Measurements from ENCODE around the gene PRR27. TPM values are rescaled to one million over a fixed set of nuclear protein-coding genes. Genes with fewer than 3 reads are reported as not detected.

The PRR27 gene
- total RNA-seq, 6 experiments from 2014 or later: not detected

DNA sequence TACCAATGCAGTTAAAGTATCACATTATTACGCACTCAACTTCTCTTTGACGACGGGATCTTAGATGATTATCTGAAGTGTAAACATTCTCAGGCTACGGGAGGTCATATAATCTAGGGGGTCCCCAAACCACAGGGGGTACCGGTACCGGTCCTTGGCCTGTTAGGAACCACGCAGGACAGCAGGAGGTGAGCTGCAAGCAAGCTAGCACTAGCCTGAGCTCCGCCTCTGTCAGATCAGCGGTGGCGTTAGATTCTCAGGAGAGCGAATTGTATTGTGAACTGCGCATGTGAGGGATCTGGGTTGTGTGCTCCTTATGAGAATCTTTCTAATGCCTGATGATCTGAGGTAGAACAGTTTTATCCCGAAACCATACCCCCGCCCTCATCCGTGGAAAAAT is 20.6 kb upstream of the PRR27 start:
- no peak overlapping the region for H3K27ac ChIP-seq
- intact Hi-C loops (cut with DNase I): no loop called here
- H3K4me1 ChIP-seq: no peaks in the 10 kb centered on the region
- no peaks in the 10 kb centered on the region for H3K9me3 ChIP-seq
- ATAC-seq (no peak), DNase-seq (no peak)
- H3K4me3 ChIP-seq: no peak overlapping the region
- 65% methylated on average over 12 of the region's 15 CpGs for WGBS (ENCODE audit: insufficient coverage, low coverage, low lambda C conversion rate, missing lambda C conversion rate)
- no peak for TF ChIP-seq POLR2A (IDR thresholded peaks at IDR 0.05)
- TF ChIP-seq, protein P1, sequence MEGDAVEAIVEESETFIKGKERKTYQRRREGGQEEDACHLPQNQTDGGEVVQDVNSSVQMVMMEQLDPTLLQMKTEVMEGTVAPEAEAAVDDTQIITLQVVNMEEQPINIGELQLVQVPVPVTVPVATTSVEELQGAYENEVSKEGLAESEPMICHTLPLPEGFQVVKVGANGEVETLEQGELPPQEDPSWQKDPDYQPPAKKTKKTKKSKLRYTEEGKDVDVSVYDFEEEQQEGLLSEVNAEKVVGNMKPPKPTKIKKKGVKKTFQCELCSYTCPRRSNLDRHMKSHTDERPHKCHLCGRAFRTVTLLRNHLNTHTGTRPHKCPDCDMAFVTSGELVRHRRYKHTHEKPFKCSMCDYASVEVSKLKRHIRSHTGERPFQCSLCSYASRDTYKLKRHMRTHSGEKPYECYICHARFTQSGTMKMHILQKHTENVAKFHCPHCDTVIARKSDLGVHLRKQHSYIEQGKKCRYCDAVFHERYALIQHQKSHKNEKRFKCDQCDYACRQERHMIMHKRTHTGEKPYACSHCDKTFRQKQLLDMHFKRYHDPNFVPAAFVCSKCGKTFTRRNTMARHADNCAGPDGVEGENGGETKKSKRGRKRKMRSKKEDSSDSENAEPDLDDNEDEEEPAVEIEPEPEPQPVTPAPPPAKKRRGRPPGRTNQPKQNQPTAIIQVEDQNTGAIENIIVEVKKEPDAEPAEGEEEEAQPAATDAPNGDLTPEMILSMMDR (IDR thresholded peaks at IDR 0.05): no peak
- H3K36me3 ChIP-seq: no peaks in the 10 kb centered on the region
- no peaks in the 10 kb centered on the region for H3K27me3 ChIP-seq

DNA sequence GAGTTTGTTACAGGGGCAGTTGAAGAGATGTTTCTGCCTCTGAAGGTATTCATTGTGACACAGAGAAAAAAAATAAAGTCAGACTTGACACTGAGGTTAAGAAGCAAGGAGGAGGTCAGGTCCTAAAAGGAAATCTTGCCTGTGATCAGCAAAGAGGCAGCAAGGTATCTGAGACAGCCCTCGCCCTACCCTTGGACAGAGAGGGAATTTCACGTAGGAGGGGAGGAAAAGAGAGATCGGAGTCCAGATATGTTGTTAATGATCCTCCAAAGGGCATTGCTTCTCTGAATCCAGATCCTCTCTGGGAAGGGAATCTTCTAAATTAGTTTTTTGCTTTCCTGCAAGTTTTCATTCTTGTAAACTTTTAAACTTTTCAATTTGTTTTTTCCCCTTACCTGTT is 15.3 kb upstream of the PRR27 start:
- no peak overlapping the region for H3K4me3 ChIP-seq
- no peaks in the 10 kb centered on the region for H3K4me1 ChIP-seq
- no peak for TF ChIP-seq POLR2A (IDR thresholded peaks at IDR 0.05)
- TF ChIP-seq, protein P1 (IDR thresholded peaks at IDR 0.05): no peak
- H3K9me3 ChIP-seq: no peaks in the 10 kb centered on the region
- H3K27ac ChIP-seq: no peak overlapping the region
- no peak for ATAC-seq
- H3K27me3 ChIP-seq: no peaks in the 10 kb centered on the region
- intact Hi-C loops (cut with DNase I): no loop called here
- no peaks in the 10 kb centered on the region for H3K36me3 ChIP-seq
- WGBS (ENCODE audit: insufficient coverage, low coverage, low lambda C conversion rate, missing lambda C conversion rate): 60% methylated on average over 3 of the region's 3 CpGs
- no peak for DNase-seq

DNA sequence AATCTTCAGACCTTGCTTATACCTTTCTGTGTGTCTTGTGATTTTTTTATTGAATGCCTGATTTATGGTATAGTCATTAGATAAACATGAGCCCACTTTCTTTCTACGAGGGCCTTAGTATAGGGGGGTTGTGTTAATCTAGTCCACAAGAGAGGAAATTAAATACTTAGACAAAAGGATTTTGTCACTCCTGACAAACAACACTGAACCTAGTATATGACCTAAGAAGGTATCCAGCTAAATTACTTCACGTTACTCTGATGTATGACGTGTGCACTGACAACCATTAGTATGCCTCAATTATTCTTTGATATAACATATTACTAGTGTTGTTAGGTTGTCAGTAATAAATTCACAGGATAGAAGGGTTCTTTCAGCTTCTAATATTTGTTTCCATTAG is 2.8 kb upstream of the PRR27 start:
- H3K4me1 ChIP-seq: no peaks in the 10 kb centered on the region
- 67% methylated on average over 3 of the region's 3 CpGs for WGBS (ENCODE audit: insufficient coverage, low coverage, low lambda C conversion rate, missing lambda C conversion rate)
- H3K27me3 ChIP-seq: no peaks in the 10 kb centered on the region
- TF ChIP-seq POLR2A (IDR thresholded peaks at IDR 0.05): no peak
- TF ChIP-seq, protein P1 (IDR thresholded peaks at IDR 0.05): no peak
- ATAC-seq (no peak), DNase-seq (no peak)
- H3K9me3 ChIP-seq: no peaks in the 10 kb centered on the region
- H3K36me3 ChIP-seq: no peaks in the 10 kb centered on the region
- H3K4me3 ChIP-seq: no peak overlapping the region
- H3K27ac ChIP-seq: no peak overlapping the region
- intact Hi-C loops (cut with DNase I): no loop called here

DNA sequence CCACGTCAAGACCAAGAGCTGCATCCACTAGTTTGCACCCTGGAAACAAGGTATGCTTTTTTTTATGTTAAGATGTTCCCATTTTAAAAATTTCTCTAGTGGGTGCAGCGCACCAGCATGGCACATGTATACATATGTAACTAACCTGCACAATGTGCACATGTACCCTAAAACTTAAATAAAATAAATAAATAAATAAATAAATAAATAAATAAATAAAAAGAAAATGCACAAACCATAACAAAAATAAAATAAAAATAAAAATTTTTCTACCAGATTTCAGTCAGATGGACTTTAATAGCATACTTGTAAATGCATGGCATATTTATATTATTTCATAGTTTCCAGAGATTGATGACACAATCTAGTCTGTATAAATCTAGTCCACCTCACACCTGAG is 1.9 kb upstream of the PRR27 start:
- Histone ChIP-seq H3K9me3 (no peaks in the 10 kb centered on the region), H3K4me3 (no peak overlapping the region), H3K4me1 (no peaks in the 10 kb centered on the region), H3K36me3 (no peaks in the 10 kb centered on the region), H3K27me3 (no peaks in the 10 kb centered on the region), H3K27ac (no peak overlapping the region)
- TF ChIP-seq, protein P1 (IDR thresholded peaks at IDR 0.05): no peak
- no peak for TF ChIP-seq POLR2A (IDR thresholded peaks at IDR 0.05)
- 81% methylated on average over 2 of the region's 2 CpGs for WGBS (ENCODE audit: insufficient coverage, low coverage, low lambda C conversion rate, missing lambda C conversion rate)
- ATAC-seq (no peak), DNase-seq (no peak)
- intact Hi-C loops (cut with DNase I): no loop called here

DNA sequence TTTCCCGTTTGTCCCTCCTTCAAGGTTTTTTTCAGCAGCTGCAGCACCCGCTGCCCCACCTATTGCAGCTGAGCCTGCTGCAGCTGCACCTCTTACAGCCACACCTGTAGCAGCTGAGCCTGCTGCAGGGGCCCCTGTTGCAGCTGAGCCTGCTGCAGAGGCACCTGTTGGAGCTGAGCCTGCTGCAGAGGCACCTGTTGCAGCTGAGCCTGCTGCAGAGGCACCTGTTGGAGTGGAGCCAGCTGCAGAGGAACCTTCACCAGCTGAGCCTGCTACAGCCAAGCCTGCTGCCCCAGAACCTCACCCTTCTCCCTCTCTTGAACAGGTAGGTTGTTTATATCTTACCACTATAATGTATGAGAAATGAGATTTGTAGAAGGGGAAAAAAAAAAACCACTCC is 4.5 kb downstream of the PRR27 start:
- no peak overlapping the region for H3K27ac ChIP-seq
- 79% methylated on average over 2 of the region's 2 CpGs for WGBS (ENCODE audit: insufficient coverage, low coverage, low lambda C conversion rate, missing lambda C conversion rate)
- no peak for ATAC-seq

More for the DNA sequence above, 4.5 kb downstream of the PRR27 start:
- no peaks in the 10 kb centered on the region for H3K9me3 ChIP-seq
- no peak overlapping the region for H3K4me3 ChIP-seq
- no peaks in the 10 kb centered on the region for H3K27me3 ChIP-seq
- intact Hi-C loops (cut with DNase I): no loop called here
- no peak for DNase-seq
- no peaks in the 10 kb centered on the region for H3K36me3 ChIP-seq
- no peaks in the 10 kb centered on the region for H3K4me1 ChIP-seq
- no peak for TF ChIP-seq POLR2A (IDR thresholded peaks at IDR 0.05)
- TF ChIP-seq, protein P1 (IDR thresholded peaks at IDR 0.05): no peak

Measured in right lobe of liver (tissue), 6 donors.